Uterus (tissue), 2 donors: ENCODE measurements around the gene PBXIP1.

Experiments
- CTCF ChIP-seq, 4 experiments: fragments of 200-600 bp in 2 of 4; fragments of 450-650 bp in 2 of 4; sonication (generic) in 2 of 4; IDR thresholded peaks; one replicate each; pipeline ENCODE4 v1.5.1; 2016 to 2019; ENCODE audit warnings: antibody characterized with exemption in 4 of 4, mild to moderate bottlenecking in 2 of 4, moderate library complexity in 1 of 4
- POLR2A ChIP-seq, 2 donors: fragments of 450-650 bp; IDR thresholded peaks; one replicate each; pipeline ENCODE4 v1.6.1; 2016; ENCODE audit warnings: antibody characterized with exemption in 2 of 2, mild to moderate bottlenecking in 1 of 2, moderate library complexity in 1 of 2

DNA sequence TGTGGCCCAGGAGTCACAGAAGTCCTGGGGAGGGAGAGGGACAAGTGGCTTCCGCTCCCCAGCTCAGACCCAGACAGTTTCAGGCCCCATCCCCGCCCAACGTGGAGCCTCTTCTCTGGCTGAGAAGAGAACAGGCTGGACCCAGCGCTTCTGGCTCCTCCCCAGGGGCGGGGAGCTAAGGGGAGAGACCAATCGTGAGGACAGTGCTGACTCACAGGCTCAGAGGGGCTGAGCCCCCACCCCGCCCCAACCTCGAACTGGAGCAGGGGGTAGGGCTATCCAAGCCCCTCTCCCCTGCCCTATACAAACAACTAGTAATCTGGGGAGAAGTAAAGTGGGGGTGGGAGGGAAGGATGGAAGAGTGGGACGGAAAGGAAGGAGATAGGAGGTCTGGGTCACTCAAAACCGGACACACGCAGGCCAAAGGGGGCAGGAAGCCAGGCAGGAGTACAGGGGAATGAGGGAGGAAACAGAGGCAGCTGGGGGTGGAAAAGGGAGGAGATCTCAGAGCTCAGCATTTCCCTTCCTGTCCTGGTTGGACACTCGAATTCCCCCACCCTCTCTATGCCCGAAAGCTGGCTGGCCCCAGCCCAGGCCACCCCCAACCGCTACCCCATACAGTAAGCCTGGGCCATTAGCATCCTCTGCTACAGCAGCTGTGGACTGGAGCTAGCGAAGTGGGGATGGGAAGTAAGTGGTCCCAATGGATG is 14.9 kb upstream of the PBXIP1 start, which contains the start of gene SHC1:
- TF ChIP-seq CTCF (IDR thresholded peaks at IDR 0.05) = no peak
- TF ChIP-seq POLR2A (IDR thresholded peaks at IDR 0.05) = peak; percentile 93 to 96
